GM12801 (cell line): ENCODE results near the gene SREBF2.

Experiments
- CTCF ChIP-seq: IDR thresholded peaks from one replicate; pipeline ENCODE4 v1.5.1; 2011; ENCODE audit warnings: control low read depth; ENCODE audit not compliant: insufficient read length; ENCODE audit errors: extremely low read depth

SREBF2 gene

GRCh38 chr22:41951898-41952474 lies 119.1 kb downstream of the SREBF2 start, which contains the start of gene SMIM45:
TSS of gene SMIM45 (plus strand) at chr22:41952150.
- TF ChIP-seq CTCF, result no peak

GRCh38 chr22:41952713-41953112 lies 119.8 kb downstream of the SREBF2 start:
- no peak for TF ChIP-seq CTCF
